Osteocyte (in vitro differentiated cells): ENCODE results near the gene RFTN2. TPM values are rescaled to one million over a fixed set of nuclear protein-coding genes. Genes with fewer than 3 reads are reported as not detected.
A peak's percentile ranks its signal among the peaks of the same experiment; 100 is the strongest.

ENCODE experiments used
- DNase-seq: peaks from one replicate; pipeline ENCODE4 v3.0.0; 2021; ENCODE audit warnings: mixed read lengths; ENCODE audit not compliant: unreplicated experiment; ENCODE audit errors: extremely low spot score
- H3K27ac Mint-ChIP-seq: one replicate; pipeline ENCODE4 v1.8.0; 2021; ENCODE audit warnings: mild to moderate bottlenecking, mixed read lengths; ENCODE audit not compliant: unreplicated experiment
- H3K27me3 Mint-ChIP-seq: one replicate; pipeline ENCODE4 v1.8.0; 2021; ENCODE audit warnings: mixed read lengths; ENCODE audit not compliant: unreplicated experiment
- H3K36me3 Mint-ChIP-seq: one replicate; pipeline ENCODE4 v1.8.0; 2021; ENCODE audit warnings: mixed read lengths; ENCODE audit not compliant: unreplicated experiment
- H3K4me1 Mint-ChIP-seq: one replicate; pipeline ENCODE4 v1.8.0; 2021; ENCODE audit warnings: mixed read lengths; ENCODE audit not compliant: unreplicated experiment
- H3K4me3 Mint-ChIP-seq: one replicate; pipeline ENCODE4 v1.8.0; 2021; ENCODE audit warnings: mild to moderate bottlenecking, moderate library complexity, mixed read lengths; ENCODE audit not compliant: unreplicated experiment
- H3K9me3 Mint-ChIP-seq: one replicate; pipeline ENCODE4 v1.8.0; 2021; ENCODE audit warnings: mixed read lengths; ENCODE audit not compliant: unreplicated experiment
- total RNA-seq: library from RNA; stranded (reverse); gene quantifications from 2 replicates; pipeline ENCODE4 v1.2.1, GENCODE V29; 2021
- TF ChIP-seq, protein P1 (sequence below): fragments of 200-600 bp; sonication (generic); IDR thresholded peaks from 2 replicates; pipeline ENCODE4 v1.5.0; 2021; ENCODE audit warnings: antibody characterized with exemption, mild to moderate bottlenecking, moderate library complexity

RFTN2 gene
- total RNA-seq, 1 donor from 2014 or later, result 29.4 TPM

- no peak for DNase-seq
- no peaks in the 10 kb centered on the region for H3K27me3 Mint-ChIP-seq
- H3K36me3 Mint-ChIP-seq, result peaks cover 34% of the 10 kb centered on the region
- no peaks in the 10 kb centered on the region for H3K4me1 Mint-ChIP-seq
- H3K27ac Mint-ChIP-seq, result peak overlapping the region; percentile 40
- H3K4me3 Mint-ChIP-seq, result no peak overlapping the region
- TF ChIP-seq, protein P1, sequence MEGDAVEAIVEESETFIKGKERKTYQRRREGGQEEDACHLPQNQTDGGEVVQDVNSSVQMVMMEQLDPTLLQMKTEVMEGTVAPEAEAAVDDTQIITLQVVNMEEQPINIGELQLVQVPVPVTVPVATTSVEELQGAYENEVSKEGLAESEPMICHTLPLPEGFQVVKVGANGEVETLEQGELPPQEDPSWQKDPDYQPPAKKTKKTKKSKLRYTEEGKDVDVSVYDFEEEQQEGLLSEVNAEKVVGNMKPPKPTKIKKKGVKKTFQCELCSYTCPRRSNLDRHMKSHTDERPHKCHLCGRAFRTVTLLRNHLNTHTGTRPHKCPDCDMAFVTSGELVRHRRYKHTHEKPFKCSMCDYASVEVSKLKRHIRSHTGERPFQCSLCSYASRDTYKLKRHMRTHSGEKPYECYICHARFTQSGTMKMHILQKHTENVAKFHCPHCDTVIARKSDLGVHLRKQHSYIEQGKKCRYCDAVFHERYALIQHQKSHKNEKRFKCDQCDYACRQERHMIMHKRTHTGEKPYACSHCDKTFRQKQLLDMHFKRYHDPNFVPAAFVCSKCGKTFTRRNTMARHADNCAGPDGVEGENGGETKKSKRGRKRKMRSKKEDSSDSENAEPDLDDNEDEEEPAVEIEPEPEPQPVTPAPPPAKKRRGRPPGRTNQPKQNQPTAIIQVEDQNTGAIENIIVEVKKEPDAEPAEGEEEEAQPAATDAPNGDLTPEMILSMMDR, result no peak
- H3K9me3 Mint-ChIP-seq, result no peaks in the 10 kb centered on the region
Measured at GRCh38 chr2:197547163-197547900, 128.1 kb downstream of the RFTN2 start.

GRCh38 chr2:197543206-197543605, 132.2 kb downstream of the RFTN2 start:
- Mint-ChIP-seq H3K27me3 (no peaks in the 10 kb centered on the region), H3K36me3 (peaks cover 42% of the 10 kb centered on the region), H3K4me3 (no peak overlapping the region), H3K27ac (no peak overlapping the region), H3K4me1 (no peaks in the 10 kb centered on the region), H3K9me3 (no peaks in the 10 kb centered on the region)
- TF ChIP-seq, protein P1, result no peak
- no peak for DNase-seq

- H3K4me3 Mint-ChIP-seq, result no peak overlapping the region
- no peaks in the 10 kb centered on the region for H3K9me3 Mint-ChIP-seq
- DNase-seq, result no peak
- H3K27me3 Mint-ChIP-seq, result no peaks in the 10 kb centered on the region
- H3K4me1 Mint-ChIP-seq, result peaks cover 2% of the 10 kb centered on the region
- no peak overlapping the region for H3K27ac Mint-ChIP-seq
- TF ChIP-seq, protein P1, result no peak
- H3K36me3 Mint-ChIP-seq, result peaks cover 49% of the 10 kb centered on the region
Measured at GRCh38 chr2:197539734-197540133, 135.7 kb downstream of the RFTN2 start.

DNA sequence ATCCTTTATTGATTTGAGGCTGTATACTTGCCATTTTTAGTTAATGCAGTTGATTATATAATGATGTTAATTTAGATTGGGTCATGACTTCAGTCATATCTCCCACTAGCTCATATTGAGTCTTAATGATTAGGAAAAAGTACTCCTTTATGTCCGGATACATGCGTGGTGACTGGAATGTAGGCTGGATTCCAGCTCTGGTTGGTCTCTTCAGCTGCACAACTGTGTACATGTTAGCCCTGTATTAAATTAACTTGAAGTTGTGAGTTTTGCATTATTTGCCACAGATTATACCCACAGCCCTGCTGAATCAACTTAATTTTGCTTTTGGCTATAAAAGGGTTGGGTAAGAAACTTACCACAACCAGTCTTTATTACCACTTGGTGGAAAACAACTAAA, 137.0 kb downstream of the RFTN2 start:
- Mint-ChIP-seq H3K4me3 (no peak overlapping the region), H3K36me3 (peaks cover 52% of the 10 kb centered on the region), H3K4me1 (peaks cover 4% of the 10 kb centered on the region), H3K9me3 (no peaks in the 10 kb centered on the region), H3K27me3 (no peaks in the 10 kb centered on the region), H3K27ac (no peak overlapping the region)
- no peak for DNase-seq
- TF ChIP-seq, protein P1, result no peak

Other genes starting within 250 kb of the RFTN2 start
- gene SF3B1, start 240.6 kb downstream of the RFTN2 start, total RNA-seq, result 281 and 282 TPM in 2 replicates
- gene COQ10B, start 222.0 kb downstream of the RFTN2 start, total RNA-seq, result 23.5 and 24.3 TPM in 2 replicates
- gene HSPD1, start 175.7 kb downstream of the RFTN2 start, total RNA-seq, result 163 and 165 TPM in 2 replicates
- 60.5 and 70.4 TPM in 2 replicates for gene HSPE1, start 175.2 kb downstream of the RFTN2 start, total RNA-seq
- gene MOB4, start 159.5 kb downstream of the RFTN2 start, total RNA-seq, result 23.1 and 23.7 TPM in 2 replicates
- gene MARS2, start 29.8 kb upstream of the RFTN2 start, total RNA-seq, result 3.8 and 4.2 TPM in 2 replicates
- not detected in 2 replicates for gene BOLL, start 109.7 kb upstream of the RFTN2 start, total RNA-seq
- gene PLCL1, start 129.0 kb upstream of the RFTN2 start, total RNA-seq, result 1.2 and 1.3 TPM in 2 replicates